HepG2 (cell line): ENCODE results near the gene ABCG4. TPM values are rescaled to one million over a fixed set of nuclear protein-coding genes. Genes with fewer than 3 reads are reported as not detected.

ENCODE experiments used
- CBX2 ChIP-seq, 2 experiments: fragments of 200-600 bp in 1 of 2; sonication (generic); formaldehyde crosslinking in 1 of 2; IDR thresholded peaks; 2 replicates each; pipeline versions ENCODE4 v1.7.0 to v1.8.1; 2018 to 2022; ENCODE audit warnings: low read depth in 2 of 2, low read length in 1 of 2, mild to moderate bottlenecking in 1 of 2, missing genetic modification reagents in 1 of 2
- EHMT2 ChIP-seq: fragments of 200-600 bp; sonication (generic); IDR thresholded peaks from 2 replicates; pipeline ENCODE4 v1.7.0; 2017; ENCODE audit warnings: antibody characterized with exemption, low read depth, low read length, borderline replicate concordance
- ELF1 ChIP-seq: sonication (generic); formaldehyde crosslinking; IDR thresholded peaks from 2 replicates; pipeline ENCODE4 v1.4.0; 2020; ENCODE audit warnings: missing genetic modification reagents
- ETV5 ChIP-seq: IDR thresholded peaks from 2 replicates; pipeline ENCODE4 v1.6.1; 2018; ENCODE audit warnings: missing biosample characterization, missing genetic modification reagents, inconsistent platforms, borderline replicate concordance
- FOXK1 ChIP-seq: sonication (generic); formaldehyde crosslinking; IDR thresholded peaks from 2 replicates; pipeline ENCODE4 v1.4.0; 2020; ENCODE audit warnings: low read depth, missing genetic modification reagents, borderline replicate concordance
- GATA4 ChIP-seq: sonication (generic); IDR thresholded peaks from 2 replicates; pipeline ENCODE4 v1.6.1; 2016; ENCODE audit warnings: antibody characterized with exemption, low read depth, borderline replicate concordance
- KAT8 ChIP-seq: IDR thresholded peaks from 2 replicates; pipeline ENCODE4 v1.6.1; 2016; ENCODE audit warnings: missing genetic modification reagents, missing compliant biosample characterization
- KLF6 ChIP-seq: IDR thresholded peaks from 2 replicates; pipeline ENCODE4 v1.8.0; 2016; ENCODE audit warnings: missing biosample characterization, missing genetic modification reagents
- NFE2L1 ChIP-seq: sonication (generic); formaldehyde crosslinking; IDR thresholded peaks from 2 replicates; pipeline ENCODE4 v1.4.0; 2020; ENCODE audit warnings: missing genetic modification reagents, mild to moderate bottlenecking, borderline replicate concordance
- SRSF1 ChIP-seq: fragments of 200-400 bp; formaldehyde crosslinking; optimal IDR thresholded peaks from 2 replicates; pipeline ENCODE3; 2017; ENCODE audit warnings: mild to moderate bottlenecking, low read depth, low read length, moderate library complexity
- TBX3 ChIP-seq: fragments of 450-650 bp; IDR thresholded peaks from 2 replicates; pipeline ENCODE4 v1.6.1; 2017; ENCODE audit warnings: antibody characterized with exemption, mild to moderate bottlenecking, inconsistent platforms, borderline replicate concordance
- TRIM24 ChIP-seq: sonication (generic); formaldehyde crosslinking; IDR thresholded peaks from 2 replicates; pipeline ENCODE4 v1.8.0; 2022; ENCODE audit warnings: mild to moderate bottlenecking, missing genetic modification reagents
- ZBTB21 ChIP-seq: sonication (generic); formaldehyde crosslinking; IDR thresholded peaks from 2 replicates; pipeline ENCODE4 v1.4.0; 2020; ENCODE audit warnings: missing genetic modification reagents
- ZNF317 ChIP-seq: sonication (generic); formaldehyde crosslinking; IDR thresholded peaks from 2 replicates; pipeline ENCODE4 v1.5.0; 2020; ENCODE audit warnings: mild to moderate bottlenecking, missing genetic modification reagents
- ZNF772 ChIP-seq: sonication (generic); formaldehyde crosslinking; IDR thresholded peaks from 2 replicates; pipeline ENCODE4 v1.5.0; 2020; ENCODE audit warnings: mild to moderate bottlenecking, missing genetic modification reagents
- polyA plus RNA-seq, 8 experiments: library from polyadenylated mRNA; depleted of rRNA in 3 of 8; stranded (reverse) in 7 of 8; unstranded in 1 of 8; fragments of >200 nt; fragmentation: Illumina TruSeq in 4 of 8; extraction: Trizol in 4 of 8; gene quantifications; 2 replicates each; pipeline versions ENCODE4 v1.2.1 to v1.2.3, GENCODE V29; 2011 to 2016; ENCODE audit warnings: low read depth in 4 of 8, missing spikeins in 1 of 8, mixed read lengths in 1 of 8; ENCODE audit not compliant: insufficient read depth in 1 of 8
- total RNA-seq, 5 experiments: library from RNA; depleted of rRNA; stranded (reverse); fragments of >200 nt; fragmentation: Illumina TruSeq; extraction: Trizol; gene quantifications; 2 replicates each; pipeline ENCODE4 v1.2.3, GENCODE V29; 2016; ENCODE audit warnings: low read depth in 1 of 5
- TF ChIP-seq, protein P1 (sequence below): sonication (generic); formaldehyde crosslinking; IDR thresholded peaks from 2 replicates; pipeline ENCODE4 v1.5.0; 2020; ENCODE audit warnings: mild to moderate bottlenecking, missing genetic modification reagents, borderline replicate concordance
- TF ChIP-seq, protein P2 (sequence below): sonication (generic); formaldehyde crosslinking; IDR thresholded peaks from 2 replicates; pipeline ENCODE4 v1.5.1; 2020; ENCODE audit warnings: mild to moderate bottlenecking, missing genetic modification reagents, moderate library complexity
- TF ChIP-seq, protein P3 (sequence below): sonication (generic); formaldehyde crosslinking; IDR thresholded peaks from 2 replicates; pipeline ENCODE4 v1.4.0; 2020; ENCODE audit warnings: mild to moderate bottlenecking, missing genetic modification reagents

The ABCG4 gene
- total and polyA plus RNA-seq, 2 of the 13 experiments (the other 11 are each of a cell fraction or from before 2014, with no cell fraction given) = not detected

DNA sequence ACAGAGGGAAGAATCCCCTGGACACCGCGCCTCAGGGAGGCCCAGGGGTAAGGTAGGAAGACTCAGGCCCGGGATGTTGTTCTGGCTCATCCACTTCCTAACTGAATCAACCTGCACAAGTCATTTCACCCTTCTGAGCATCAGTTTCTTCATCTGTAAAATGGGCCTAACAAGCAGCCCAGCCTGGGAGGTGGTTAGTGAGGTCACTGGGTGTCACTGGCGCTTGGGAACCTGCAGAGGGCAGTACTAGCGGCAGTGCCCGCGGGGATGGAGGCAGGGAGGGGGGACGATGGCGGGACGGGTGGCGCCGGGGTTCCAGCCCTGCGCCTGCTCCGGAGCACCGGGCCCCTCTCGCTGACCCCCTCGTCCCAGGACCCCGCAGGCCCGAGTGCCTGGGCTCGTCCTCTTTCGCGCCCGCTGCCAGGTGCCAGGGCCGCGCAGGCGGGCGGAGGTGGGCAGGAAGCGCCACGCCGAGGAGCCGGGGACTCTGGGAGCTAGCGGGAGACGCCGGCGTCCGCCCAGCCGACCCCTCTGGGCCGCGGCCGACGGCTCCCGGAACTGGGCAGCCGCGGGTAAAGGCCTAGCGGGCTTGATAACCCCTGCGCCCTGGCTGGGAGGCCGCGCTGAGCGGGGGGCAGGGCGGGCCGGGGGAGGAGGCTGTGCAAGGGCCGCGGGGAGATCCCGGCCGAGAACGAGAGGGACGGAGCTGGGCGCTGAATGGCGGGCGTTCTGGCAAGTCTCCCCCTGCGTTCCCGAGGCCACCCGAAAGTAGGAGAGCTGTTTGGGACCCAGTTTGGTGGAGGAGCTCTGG is 19.8 kb downstream of the ABCG4 start, which contains the start of gene NLRX1 (continued):
- TF ChIP-seq, protein P1, sequence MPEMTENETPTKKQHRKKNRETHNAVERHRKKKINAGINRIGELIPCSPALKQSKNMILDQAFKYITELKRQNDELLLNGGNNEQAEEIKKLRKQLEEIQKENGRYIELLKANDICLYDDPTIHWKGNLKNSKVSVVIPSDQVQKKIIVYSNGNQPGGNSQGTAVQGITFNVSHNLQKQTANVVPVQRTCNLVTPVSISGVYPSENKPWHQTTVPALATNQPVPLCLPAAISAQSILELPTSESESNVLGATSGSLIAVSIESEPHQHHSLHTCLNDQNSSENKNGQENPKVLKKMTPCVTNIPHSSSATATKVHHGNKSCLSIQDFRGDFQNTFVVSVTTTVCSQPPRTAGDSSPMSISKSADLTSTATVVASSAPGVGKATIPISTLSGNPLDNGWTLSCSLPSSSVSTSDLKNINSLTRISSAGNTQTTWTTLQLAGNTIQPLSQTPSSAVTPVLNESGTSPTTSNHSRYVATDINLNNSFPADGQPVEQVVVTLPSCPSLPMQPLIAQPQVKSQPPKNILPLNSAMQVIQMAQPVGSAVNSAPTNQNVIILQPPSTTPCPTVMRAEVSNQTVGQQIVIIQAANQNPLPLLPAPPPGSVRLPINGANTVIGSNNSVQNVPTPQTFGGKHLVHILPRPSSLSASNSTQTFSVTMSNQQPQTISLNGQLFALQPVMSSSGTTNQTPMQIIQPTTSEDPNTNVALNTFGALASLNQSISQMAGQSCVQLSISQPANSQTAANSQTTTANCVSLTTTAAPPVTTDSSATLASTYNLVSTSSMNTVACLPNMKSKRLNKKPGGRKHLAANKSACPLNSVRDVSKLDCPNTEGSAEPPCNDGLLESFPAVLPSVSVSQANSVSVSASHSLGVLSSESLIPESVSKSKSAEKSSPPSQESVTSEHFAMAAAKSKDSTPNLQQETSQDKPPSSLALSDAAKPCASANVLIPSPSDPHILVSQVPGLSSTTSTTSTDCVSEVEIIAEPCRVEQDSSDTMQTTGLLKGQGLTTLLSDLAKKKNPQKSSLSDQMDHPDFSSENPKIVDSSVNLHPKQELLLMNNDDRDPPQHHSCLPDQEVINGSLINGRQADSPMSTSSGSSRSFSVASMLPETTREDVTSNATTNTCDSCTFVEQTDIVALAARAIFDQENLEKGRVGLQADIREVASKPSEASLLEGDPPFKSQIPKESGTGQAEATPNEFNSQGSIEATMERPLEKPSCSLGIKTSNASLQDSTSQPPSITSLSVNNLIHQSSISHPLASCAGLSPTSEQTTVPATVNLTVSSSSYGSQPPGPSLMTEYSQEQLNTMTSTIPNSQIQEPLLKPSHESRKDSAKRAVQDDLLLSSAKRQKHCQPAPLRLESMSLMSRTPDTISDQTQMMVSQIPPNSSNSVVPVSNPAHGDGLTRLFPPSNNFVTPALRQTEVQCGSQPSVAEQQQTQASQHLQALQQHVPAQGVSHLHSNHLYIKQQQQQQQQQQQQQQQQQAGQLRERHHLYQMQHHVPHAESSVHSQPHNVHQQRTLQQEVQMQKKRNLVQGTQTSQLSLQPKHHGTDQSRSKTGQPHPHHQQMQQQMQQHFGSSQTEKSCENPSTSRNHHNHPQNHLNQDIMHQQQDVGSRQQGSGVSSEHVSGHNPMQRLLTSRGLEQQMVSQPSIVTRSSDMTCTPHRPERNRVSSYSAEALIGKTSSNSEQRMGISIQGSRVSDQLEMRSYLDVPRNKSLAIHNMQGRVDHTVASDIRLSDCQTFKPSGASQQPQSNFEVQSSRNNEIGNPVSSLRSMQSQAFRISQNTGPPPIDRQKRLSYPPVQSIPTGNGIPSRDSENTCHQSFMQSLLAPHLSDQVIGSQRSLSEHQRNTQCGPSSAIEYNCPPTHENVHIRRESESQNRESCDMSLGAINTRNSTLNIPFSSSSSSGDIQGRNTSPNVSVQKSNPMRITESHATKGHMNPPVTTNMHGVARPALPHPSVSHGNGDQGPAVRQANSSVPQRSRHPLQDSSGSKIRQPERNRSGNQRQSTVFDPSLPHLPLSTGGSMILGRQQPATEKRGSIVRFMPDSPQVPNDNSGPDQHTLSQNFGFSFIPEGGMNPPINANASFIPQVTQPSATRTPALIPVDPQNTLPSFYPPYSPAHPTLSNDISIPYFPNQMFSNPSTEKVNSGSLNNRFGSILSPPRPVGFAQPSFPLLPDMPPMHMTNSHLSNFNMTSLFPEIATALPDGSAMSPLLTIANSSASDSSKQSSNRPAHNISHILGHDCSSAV (CRISPR knock-in tag) = 0 out of 2 replicates have a peak, but pooled peaks have one; percentile 38
- TF ChIP-seq NFE2L1 (no peak), TRIM24 (CRISPR knock-in tag) (no peak), GATA4 (no peak), KAT8 (CRISPR knock-in tag) (peak; percentile 27; the same call in 1 of the 2 replicates), SRSF1 (peak; percentile 45), ZNF772 (CRISPR knock-in tag) (peak; percentile 58; the same call in 1 of the 2 replicates), TBX3 (no peak), ZBTB21 (CRISPR knock-in tag) (no peak), CBX2 (IDR thresholded peaks at IDR 0.05; ENCODE audit: low read depth, low read length) (no peak), CBX2 (CRISPR knock-in tag; IDR thresholded peaks at IDR 0.05; ENCODE audit: low read depth) (peak; percentile 54; the same call in 1 of the 2 replicates), ETV5 (peak; percentile 21; the same call in 1 of the 2 replicates), FOXK1 (CRISPR knock-in tag) (no peak), ELF1 (CRISPR knock-in tag) (no peak; the same call in 1 of the 2 replicates), EHMT2 (no peak), KLF6 (CRISPR knock-in tag) (peak; percentile 64; the same call in 1 of the 2 replicates), ZNF317 (no peak; the same call in 1 of the 2 replicates)
- TF ChIP-seq, protein P2, sequence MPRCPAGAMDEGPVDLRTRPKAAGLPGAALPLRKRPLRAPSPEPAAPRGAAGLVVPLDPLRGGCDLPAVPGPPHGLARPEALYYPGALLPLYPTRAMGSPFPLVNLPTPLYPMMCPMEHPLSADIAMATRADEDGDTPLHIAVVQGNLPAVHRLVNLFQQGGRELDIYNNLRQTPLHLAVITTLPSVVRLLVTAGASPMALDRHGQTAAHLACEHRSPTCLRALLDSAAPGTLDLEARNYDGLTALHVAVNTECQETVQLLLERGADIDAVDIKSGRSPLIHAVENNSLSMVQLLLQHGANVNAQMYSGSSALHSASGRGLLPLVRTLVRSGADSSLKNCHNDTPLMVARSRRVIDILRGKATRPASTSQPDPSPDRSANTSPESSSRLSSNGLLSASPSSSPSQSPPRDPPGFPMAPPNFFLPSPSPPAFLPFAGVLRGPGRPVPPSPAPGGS (CRISPR knock-in tag) = no peak
- TF ChIP-seq, protein P3, sequence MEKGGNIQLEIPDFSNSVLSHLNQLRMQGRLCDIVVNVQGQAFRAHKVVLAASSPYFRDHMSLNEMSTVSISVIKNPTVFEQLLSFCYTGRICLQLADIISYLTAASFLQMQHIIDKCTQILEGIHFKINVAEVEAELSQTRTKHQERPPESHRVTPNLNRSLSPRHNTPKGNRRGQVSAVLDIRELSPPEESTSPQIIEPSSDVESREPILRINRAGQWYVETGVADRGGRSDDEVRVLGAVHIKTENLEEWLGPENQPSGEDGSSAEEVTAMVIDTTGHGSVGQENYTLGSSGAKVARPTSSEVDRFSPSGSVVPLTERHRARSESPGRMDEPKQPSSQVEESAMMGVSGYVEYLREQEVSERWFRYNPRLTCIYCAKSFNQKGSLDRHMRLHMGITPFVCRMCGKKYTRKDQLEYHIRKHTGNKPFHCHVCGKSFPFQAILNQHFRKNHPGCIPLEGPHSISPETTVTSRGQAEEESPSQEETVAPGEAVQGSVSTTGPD = no peak
